Measurements from ENCODE around the gene ERBB4.
"Not testable (repeated sequence)": the region's sequence is repeated elsewhere in the genome, so short reads cannot be mapped to it uniquely, and the experiment has no call there.

Gene ERBB4

GRCh38 chr2:211649331-211649730 lies 889.3 kb downstream of the ERBB4 start:
- H3K27ac Mint-ChIP-seq: no peak overlapping the region
- H3K4me3 Mint-ChIP-seq: no peak overlapping the region
- no peaks in the 10 kb centered on the region for H3K27me3 Mint-ChIP-seq
- H3K36me3 Mint-ChIP-seq: no peaks in the 10 kb centered on the region
- peaks cover 7% of the 10 kb centered on the region for H3K9me3 Mint-ChIP-seq (ENCODE audit: low read depth)
- H3K4me1 Mint-ChIP-seq (ENCODE audit: low read depth): no peaks in the 10 kb centered on the region

GRCh38 chr2:211631503-211631902 lies 907.1 kb downstream of the ERBB4 start:
- no peak overlapping the region for H3K4me3 Mint-ChIP-seq
- H3K27me3 Mint-ChIP-seq: no peaks in the 10 kb centered on the region
- H3K4me1 Mint-ChIP-seq (ENCODE audit: low read depth): no peaks in the 10 kb centered on the region
- H3K27ac Mint-ChIP-seq: no peak overlapping the region
- H3K36me3 Mint-ChIP-seq: no peaks in the 10 kb centered on the region
- peaks cover 8% of the 10 kb centered on the region for H3K9me3 Mint-ChIP-seq (ENCODE audit: low read depth)

DNA sequence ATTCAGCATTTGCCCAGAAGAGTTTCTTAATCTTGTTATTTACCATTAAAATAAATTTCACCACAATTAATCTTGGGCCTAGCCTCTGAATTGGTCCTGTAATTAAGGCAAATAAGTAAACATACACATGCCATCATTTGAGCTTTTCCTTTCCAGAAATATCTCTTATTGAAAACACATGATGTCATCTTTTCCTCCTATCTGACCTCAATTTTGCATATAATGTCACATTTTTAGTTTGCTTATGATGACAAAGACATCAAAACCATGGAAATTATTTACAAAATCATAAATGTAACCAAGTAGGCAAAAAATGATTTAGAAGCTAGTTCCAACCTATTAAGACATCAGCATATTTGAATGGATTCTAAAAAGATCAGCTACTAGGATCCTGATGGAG lies 915.5 kb downstream of the ERBB4 start:
- H3K4me3 Mint-ChIP-seq: no peak overlapping the region
- H3K27me3 Mint-ChIP-seq: no peaks in the 10 kb centered on the region
- peaks cover 4% of the 10 kb centered on the region for H3K9me3 Mint-ChIP-seq (ENCODE audit: low read depth)
- H3K4me1 Mint-ChIP-seq (ENCODE audit: low read depth): no peaks in the 10 kb centered on the region
- H3K27ac Mint-ChIP-seq: no peak overlapping the region
- no peaks in the 10 kb centered on the region for H3K36me3 Mint-ChIP-seq

DNA sequence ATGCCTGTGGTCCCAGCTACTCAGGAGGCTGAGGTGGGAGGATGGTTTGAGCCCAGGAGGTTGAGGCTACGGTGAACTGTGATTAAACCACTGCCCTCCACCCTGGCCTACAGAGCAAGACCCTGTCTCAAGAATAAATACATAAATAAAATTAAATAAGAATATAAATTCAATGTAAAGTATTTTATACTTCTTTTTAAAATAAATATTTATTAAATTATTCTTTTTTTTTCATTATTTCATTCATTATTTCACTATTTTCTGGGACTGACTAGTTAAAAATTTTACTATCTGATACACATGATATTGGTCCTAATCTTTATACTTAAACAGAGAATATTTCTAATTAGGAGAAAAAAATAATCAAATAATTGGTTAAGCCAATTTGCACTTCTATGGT lies 917.6 kb downstream of the ERBB4 start:
- no peaks in the 10 kb centered on the region for H3K27me3 Mint-ChIP-seq
- H3K4me3 Mint-ChIP-seq: no peak overlapping the region
- H3K36me3 Mint-ChIP-seq: no peaks in the 10 kb centered on the region
- H3K4me1 Mint-ChIP-seq (ENCODE audit: low read depth): no peaks in the 10 kb centered on the region
- H3K27ac Mint-ChIP-seq: no peak overlapping the region
- H3K9me3 Mint-ChIP-seq (ENCODE audit: low read depth): no peaks in the 10 kb centered on the region

DNA sequence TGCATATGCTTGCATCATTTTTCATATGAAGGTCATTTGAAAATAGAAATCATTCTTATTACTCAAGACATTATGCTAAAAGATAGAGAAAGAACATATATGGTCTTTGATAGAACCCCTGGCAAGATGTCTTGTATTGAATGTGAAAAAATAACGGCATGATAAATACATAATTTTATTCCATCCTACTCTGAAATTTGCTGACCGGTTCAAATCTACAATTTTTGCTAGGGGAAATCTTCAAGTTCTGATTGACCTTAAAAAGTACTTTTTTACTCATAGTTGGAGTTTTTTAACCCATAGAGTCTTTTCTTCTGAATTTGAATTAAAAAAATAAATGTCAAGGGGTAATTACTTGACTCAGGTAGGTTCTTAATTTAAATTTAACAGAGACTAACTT lies 920.8 kb downstream of the ERBB4 start:
- no peaks in the 10 kb centered on the region for H3K4me1 Mint-ChIP-seq (ENCODE audit: low read depth)
- no peaks in the 10 kb centered on the region for H3K9me3 Mint-ChIP-seq (ENCODE audit: low read depth)
- H3K36me3 Mint-ChIP-seq: no peaks in the 10 kb centered on the region
- H3K4me3 Mint-ChIP-seq: no peak overlapping the region
- H3K27me3 Mint-ChIP-seq: no peaks in the 10 kb centered on the region
- no peak overlapping the region for H3K27ac Mint-ChIP-seq

GRCh38 chr2:211611621-211612020 lies 927.0 kb downstream of the ERBB4 start:
- Mint-ChIP-seq H3K27ac (no peak overlapping the region), H3K36me3 (no peaks in the 10 kb centered on the region), H3K9me3 (ENCODE audit: low read depth) (no peaks in the 10 kb centered on the region), H3K27me3 (no peaks in the 10 kb centered on the region), H3K4me1 (ENCODE audit: low read depth) (no peaks in the 10 kb centered on the region), H3K4me3 (peak overlapping the region; percentile 30)

DNA sequence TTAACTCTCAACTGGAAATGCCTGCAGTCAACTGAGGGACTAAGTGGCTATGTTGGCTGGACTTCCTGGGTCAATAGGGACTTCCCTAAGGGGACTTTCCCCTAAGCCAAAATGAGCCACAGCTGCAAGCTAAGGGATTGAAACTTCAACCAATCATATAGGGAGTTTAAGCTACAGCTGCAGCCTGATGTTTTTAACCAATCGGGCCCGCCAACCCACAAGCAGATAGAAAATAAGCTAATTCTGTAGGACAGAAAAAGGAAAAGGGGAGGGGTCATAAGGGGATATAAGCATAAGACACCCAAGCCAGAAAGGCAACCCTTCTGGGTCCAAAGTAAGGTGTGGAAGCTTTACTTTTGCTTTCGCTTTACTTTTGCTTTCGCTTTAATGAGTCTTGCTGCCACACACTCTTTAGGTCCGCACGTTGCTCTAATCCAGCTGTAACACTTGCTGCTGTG lies 927.5 kb downstream of the ERBB4 start:
- Mint-ChIP-seq H3K27me3 (no peaks in the 10 kb centered on the region), H3K27ac (no peak overlapping the region), H3K4me1 (ENCODE audit: low read depth) (no peaks in the 10 kb centered on the region), H3K4me3 (peak overlapping the region; percentile 30), H3K9me3 (ENCODE audit: low read depth) (no peaks in the 10 kb centered on the region), H3K36me3 (no peaks in the 10 kb centered on the region)

DNA sequence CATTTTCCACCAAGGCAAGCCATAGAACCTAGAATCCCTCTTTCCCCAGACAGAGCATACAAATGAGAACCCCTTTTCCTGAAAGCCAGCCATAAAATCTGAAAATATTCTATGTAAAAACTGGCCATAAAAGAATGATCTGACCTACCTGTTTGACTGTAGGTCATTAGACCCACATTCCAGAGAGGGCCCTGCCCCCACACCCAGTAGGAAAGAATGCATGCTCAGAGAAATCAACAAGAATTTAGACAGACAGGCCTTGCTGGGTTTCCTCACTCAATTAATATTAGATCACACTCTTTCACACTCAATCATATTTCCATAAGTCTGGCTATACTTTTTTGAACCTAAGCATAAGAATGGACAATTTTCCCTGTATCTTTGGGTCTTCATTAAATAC lies 929.5 kb downstream of the ERBB4 start:
- Mint-ChIP-seq H3K27ac (no peak overlapping the region), H3K27me3 (no peaks in the 10 kb centered on the region), H3K36me3 (no peaks in the 10 kb centered on the region), H3K4me1 (ENCODE audit: low read depth) (no peaks in the 10 kb centered on the region), H3K4me3 (no peak overlapping the region), H3K9me3 (ENCODE audit: low read depth) (no peaks in the 10 kb centered on the region)

DNA sequence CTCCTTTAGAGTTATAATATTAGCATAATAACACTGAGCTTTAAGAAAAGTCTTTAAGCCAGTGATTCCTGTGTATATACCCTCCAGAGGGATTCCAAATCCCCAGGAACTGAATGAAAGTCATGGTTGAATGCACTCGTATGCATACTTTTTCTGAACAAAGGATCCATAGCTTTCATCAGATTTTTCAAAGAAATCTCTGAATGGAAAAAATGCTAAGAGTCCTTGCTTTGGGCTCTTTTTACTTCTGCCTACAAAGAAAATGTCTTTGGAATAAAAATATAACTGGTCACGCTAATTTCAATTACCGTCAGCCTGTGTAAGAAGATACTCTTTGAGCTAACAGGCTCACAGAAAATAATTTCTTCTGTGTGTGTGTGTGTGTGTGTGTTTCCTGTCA lies 939.5 kb downstream of the ERBB4 start:
- H3K27ac Mint-ChIP-seq: no peak overlapping the region
- H3K36me3 Mint-ChIP-seq: no peaks in the 10 kb centered on the region
- peaks cover 5% of the 10 kb centered on the region for H3K9me3 Mint-ChIP-seq (ENCODE audit: low read depth)
- no peaks in the 10 kb centered on the region for H3K4me1 Mint-ChIP-seq (ENCODE audit: low read depth)
- H3K27me3 Mint-ChIP-seq: no peaks in the 10 kb centered on the region
- no peak overlapping the region for H3K4me3 Mint-ChIP-seq

- Mint-ChIP-seq H3K36me3 (no peaks in the 10 kb centered on the region), H3K4me1 (ENCODE audit: low read depth) (no peaks in the 10 kb centered on the region), H3K27me3 (no peaks in the 10 kb centered on the region), H3K4me3 (no peak overlapping the region), H3K9me3 (ENCODE audit: low read depth) (peaks cover 9% of the 10 kb centered on the region), H3K27ac (no peak overlapping the region)
Measured at GRCh38 chr2:211598238-211598637, 940.4 kb downstream of the ERBB4 start.

GRCh38 chr2:211592006-211592405 lies 946.6 kb downstream of the ERBB4 start:
- H3K4me1 Mint-ChIP-seq (ENCODE audit: low read depth); H3K9me3 Mint-ChIP-seq (ENCODE audit: low read depth); H3K27me3 Mint-ChIP-seq; H3K36me3 Mint-ChIP-seq; H3K4me3 Mint-ChIP-seq; H3K27ac Mint-ChIP-seq: not testable (repeated sequence)

DNA sequence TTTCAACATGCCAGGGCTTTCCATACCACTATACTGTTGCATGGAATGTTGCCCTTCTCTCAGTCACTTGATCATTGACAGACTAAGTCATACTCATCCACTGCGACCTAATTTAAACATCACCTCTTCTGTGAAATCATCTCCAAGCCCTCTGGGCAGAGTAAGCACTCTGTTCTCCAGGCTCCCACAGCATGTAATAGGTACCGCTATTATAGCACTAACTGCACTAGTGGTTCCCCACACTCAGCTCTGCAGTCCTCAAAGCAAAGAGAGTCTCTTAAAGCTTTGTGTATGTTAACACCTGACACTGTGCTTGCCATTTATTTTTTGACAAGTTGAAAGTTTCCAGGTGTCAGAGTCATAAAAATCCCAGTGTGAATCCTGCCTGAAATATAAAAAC lies 947.2 kb downstream of the ERBB4 start:
- no peaks in the 10 kb centered on the region for H3K36me3 Mint-ChIP-seq

DNA sequence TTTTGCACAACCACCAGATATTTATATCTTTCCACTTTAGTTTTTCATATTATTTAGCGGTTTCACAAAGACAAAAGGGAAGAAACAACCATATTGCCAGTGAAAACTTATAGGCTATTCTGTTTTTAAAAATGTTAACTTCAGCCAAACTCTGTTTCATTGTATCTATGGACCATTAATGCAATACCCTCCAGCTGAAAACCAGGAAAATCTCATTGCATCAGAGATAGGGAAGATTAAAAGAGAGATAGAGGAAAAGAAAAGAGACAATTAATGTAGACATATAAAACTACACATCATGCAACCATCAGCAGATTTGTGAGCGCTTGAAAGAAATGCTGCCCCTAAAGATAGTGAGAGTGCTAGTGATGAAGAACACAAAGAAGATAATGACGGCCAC lies 970.2 kb downstream of the ERBB4 start:
- Mint-ChIP-seq H3K9me3 (ENCODE audit: low read depth) (peaks cover 7% of the 10 kb centered on the region), H3K27ac (no peak overlapping the region), H3K27me3 (no peaks in the 10 kb centered on the region), H3K4me1 (ENCODE audit: low read depth) (no peaks in the 10 kb centered on the region), H3K4me3 (no peak overlapping the region), H3K36me3 (no peaks in the 10 kb centered on the region)

More for the DNA sequence above, 947.2 kb downstream of the ERBB4 start:
- H3K9me3 Mint-ChIP-seq (ENCODE audit: low read depth): peaks cover 5% of the 10 kb centered on the region
- H3K27me3 Mint-ChIP-seq: no peaks in the 10 kb centered on the region
- no peak overlapping the region for H3K4me3 Mint-ChIP-seq
- H3K27ac Mint-ChIP-seq: no peak overlapping the region
- H3K4me1 Mint-ChIP-seq (ENCODE audit: low read depth): no peaks in the 10 kb centered on the region

DNA sequence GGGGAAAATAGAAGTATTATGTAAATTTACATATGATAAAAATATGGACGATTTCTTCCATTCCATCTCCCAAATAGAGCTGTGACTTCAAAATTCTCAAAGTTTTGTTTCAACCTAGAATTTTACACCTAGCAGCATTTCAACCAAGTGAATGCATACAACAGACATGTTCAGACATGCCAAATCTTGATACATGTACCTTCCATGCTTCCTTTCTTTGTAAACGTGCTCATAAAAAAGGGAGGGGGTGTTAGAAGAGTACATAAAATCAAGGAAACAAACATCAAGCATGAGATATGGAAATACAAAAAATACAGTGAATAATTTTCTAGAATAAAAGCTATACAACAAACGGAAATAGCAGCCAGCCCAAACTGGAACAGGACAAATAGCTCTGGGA lies 974.2 kb downstream of the ERBB4 start:
- Mint-ChIP-seq H3K4me1 (ENCODE audit: low read depth) (no peaks in the 10 kb centered on the region), H3K27me3 (no peaks in the 10 kb centered on the region), H3K4me3 (no peak overlapping the region), H3K36me3 (no peaks in the 10 kb centered on the region), H3K9me3 (ENCODE audit: low read depth) (peaks cover 11% of the 10 kb centered on the region), H3K27ac (no peak overlapping the region)

DNA sequence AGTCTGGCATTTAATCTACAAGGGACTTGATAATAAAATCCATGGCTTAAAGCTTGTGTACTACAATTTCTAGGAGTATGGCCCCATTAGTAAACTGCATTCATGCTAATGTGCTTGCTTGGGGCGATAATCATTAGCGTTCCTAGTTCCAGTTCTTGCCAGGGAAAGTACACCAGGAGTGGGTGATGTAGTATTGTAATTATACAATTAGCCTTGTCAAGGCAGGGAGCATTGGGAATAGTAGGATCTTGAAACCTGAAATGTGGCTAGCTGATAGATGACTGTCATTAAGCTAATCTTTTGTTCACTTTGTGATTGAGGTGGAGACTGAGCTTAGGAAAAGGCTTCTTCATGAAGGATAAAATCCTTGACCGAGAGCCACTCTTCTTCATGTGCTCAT lies 993.0 kb downstream of the ERBB4 start:
- H3K36me3 Mint-ChIP-seq: no peaks in the 10 kb centered on the region

DNA sequence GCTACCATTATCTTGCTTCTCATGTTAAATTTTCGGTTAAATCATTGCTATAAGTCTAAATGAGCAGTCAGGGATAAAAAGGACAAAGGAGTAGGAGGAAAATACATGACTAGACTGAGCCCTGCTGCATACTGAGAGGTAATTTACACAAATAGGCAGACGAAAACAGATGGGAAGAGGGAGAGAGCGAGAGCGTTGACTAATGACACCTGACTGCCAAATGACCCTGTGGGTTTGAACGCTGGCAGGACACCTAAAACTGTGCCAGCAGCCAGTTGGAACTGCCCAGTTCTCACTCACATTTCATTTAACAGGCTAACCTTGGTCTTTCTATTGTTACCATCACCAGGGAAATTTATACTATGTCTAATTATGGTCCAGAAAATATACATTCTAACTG lies 1004.0 kb downstream of the ERBB4 start:
- no peaks in the 10 kb centered on the region for H3K4me1 Mint-ChIP-seq (ENCODE audit: low read depth)
- H3K9me3 Mint-ChIP-seq (ENCODE audit: low read depth): peaks cover 13% of the 10 kb centered on the region
- H3K27me3 Mint-ChIP-seq: no peaks in the 10 kb centered on the region
- no peak overlapping the region for H3K4me3 Mint-ChIP-seq
- H3K27ac Mint-ChIP-seq: no peak overlapping the region
- no peaks in the 10 kb centered on the region for H3K36me3 Mint-ChIP-seq

More for the DNA sequence above, 993.0 kb downstream of the ERBB4 start:
- H3K27ac Mint-ChIP-seq: no peak overlapping the region
- no peak overlapping the region for H3K4me3 Mint-ChIP-seq
- no peaks in the 10 kb centered on the region for H3K4me1 Mint-ChIP-seq (ENCODE audit: low read depth)
- H3K9me3 Mint-ChIP-seq (ENCODE audit: low read depth): no peaks in the 10 kb centered on the region
- H3K27me3 Mint-ChIP-seq: no peaks in the 10 kb centered on the region

- not testable (repeated sequence) for H3K4me3 Mint-ChIP-seq; H3K27me3 Mint-ChIP-seq; H3K4me1 Mint-ChIP-seq (ENCODE audit: low read depth); H3K36me3 Mint-ChIP-seq; H3K9me3 Mint-ChIP-seq (ENCODE audit: low read depth); H3K27ac Mint-ChIP-seq
Measured at GRCh38 chr2:211524248-211524647, 1014.4 kb downstream of the ERBB4 start.
